DMS79 treated with DMSO at 0.1 percent for 48 hours (cell line): ENCODE measurements around the gene CCDC33.
A peak's percentile ranks its signal among the peaks of the same experiment; 100 is the strongest.
"Not testable (repeated sequence)": the region's sequence is repeated elsewhere in the genome, so short reads cannot be mapped to it uniquely, and the experiment has no call there.

ENCODE experiments used
- DNase-seq: peaks from one replicate; lab custom pipeline; 2025; lab: John Stamatoyannopoulos, UW

The CCDC33 gene

GRCh38 chr15:74360855-74361254, 124.7 kb downstream of the CCDC33 start:
- not testable (repeated sequence) for DNase-seq

GRCh38 chr15:74362482-74362881, 126.4 kb downstream of the CCDC33 start:
- no peak for DNase-seq

GRCh38 chr15:74364936-74365597, 128.9 kb downstream of the CCDC33 start:
- DNase-seq: no peak

GRCh38 chr15:74365598-74366445, 129.7 kb downstream of the CCDC33 start:
- DNase-seq: no peak

GRCh38 chr15:74367296-74367854, 131.2 kb downstream of the CCDC33 start, which contains the start of gene CYP11A1:
CYP11A1 (minus strand) TSS chr15:74367646; CDS start chr15:74367585, 61 bp downstream.
- DNase-seq: no peak

GRCh38 chr15:74368121-74368520, 132.0 kb downstream of the CCDC33 start:
- no peak for DNase-seq

GRCh38 chr15:74369084-74369745, 133.1 kb downstream of the CCDC33 start:
- DNase-seq: no peak

- no peak for DNase-seq
Observed at GRCh38 chr15:74369756-74370155, 133.6 kb downstream of the CCDC33 start.

GRCh38 chr15:74370471-74370870, 134.3 kb downstream of the CCDC33 start:
- DNase-seq: no peak

GRCh38 chr15:74373056-74373650, 137.0 kb downstream of the CCDC33 start:
- DNase-seq: no peak

- DNase-seq: peak; percentile 54
Observed at GRCh38 chr15:74373731-74374647, 137.9 kb downstream of the CCDC33 start.

- DNase-seq: no peak
Observed at GRCh38 chr15:74374648-74375302, 138.6 kb downstream of the CCDC33 start.

- peak; percentile 25 for DNase-seq
Observed at GRCh38 chr15:74375303-74375693, 139.2 kb downstream of the CCDC33 start.

- DNase-seq: no peak
Observed at GRCh38 chr15:74376226-74376625, 140.1 kb downstream of the CCDC33 start.

- DNase-seq: no peak
Observed at GRCh38 chr15:74376825-74377581, 140.9 kb downstream of the CCDC33 start.

- DNase-seq: no peak
Observed at GRCh38 chr15:74377831-74378766, 142.0 kb downstream of the CCDC33 start.

GRCh38 chr15:74378848-74379247, 142.7 kb downstream of the CCDC33 start:
- no peak for DNase-seq
